Measurements from ENCODE around the gene WIPF3. TPM values are rescaled to one million over a fixed set of nuclear protein-coding genes. Genes with fewer than 3 reads are reported as not detected.

The WIPF3 gene
- total and polyA plus RNA-seq, 2 donors (not counting 1 experiment from before 2014, with no cell fraction given): not detected

- Mint-ChIP-seq H3K4me1 (no peaks in the 10 kb centered on the region), H3K9me3 (ENCODE audit: insufficient read depth) (no peaks in the 10 kb centered on the region), H3K27me3 (peaks cover 31% of the 10 kb centered on the region), H3K27ac (no peak overlapping the region), H3K4me3 (no peak overlapping the region)
- Histone ChIP-seq H3K4me1 (ENCODE audit: control insufficient read depth in 2 of 2, insufficient read depth in 2 of 2, low read length in 2 of 2) (no peaks in the 10 kb centered on the region), H3K79me2 (ENCODE audit: control insufficient read depth, insufficient read depth, low read length) (no peaks in the 10 kb centered on the region), H3K4me2 (replicated peaks; ENCODE audit: low read depth, low read length, poor library complexity, severe bottlenecking) (no peak overlapping the region), H3K27me3 (replicated peaks in 1 of 4; ENCODE audit: control extremely low read depth in 1 of 4, control insufficient read depth in 3 of 4, insufficient read depth in 4 of 4, low read length in 3 of 4) (peaks cover 0 to 7% (median 0%) of the 10 kb centered on the region in 4 experiments), H3K9ac (ENCODE audit: low read length) (no peak overlapping the region), H4K20me1 (ENCODE audit: control insufficient read depth, insufficient read depth, low read length, poor library complexity, severe bottlenecking) (no peaks in the 10 kb centered on the region), H3K9me3 (ENCODE audit: control extremely low read depth in 1 of 3, control insufficient read depth in 2 of 3, insufficient read depth in 1 of 3, low read length in 2 of 3) (no peaks in the 10 kb centered on the region), H3K27ac (ENCODE audit: low read length in 2 of 2) (no peak overlapping the region), H2AFZ (ENCODE audit: insufficient read depth, low read depth, low read length, poor library complexity, severe bottlenecking) (no peak overlapping the region), H3K4me3 (ENCODE audit: control extremely low read depth in 1 of 5, extremely low read depth in 1 of 5, insufficient read depth in 1 of 5, low read depth in 2 of 5, low read length in 4 of 5) (no peak overlapping the region), H3K36me3 (replicated peaks in 1 of 2; ENCODE audit: control extremely low read depth in 1 of 2, control insufficient read depth in 1 of 2, extremely low read depth in 1 of 2, insufficient read depth in 2 of 2, low read length in 1 of 2) (no peaks in the 10 kb centered on the region)
- intact Hi-C loops (cut with micrococcal nuclease): no loop called here
- DNase-seq (no peak), ATAC-seq (ENCODE audit: low read depth) (no peak)
- ChIA-PET CTCF (no interaction called here), POLR2A (no interaction called here)
- 80% methylated on average over 1 of the region's 3 CpGs for WGBS (ENCODE audit: insufficient coverage)
- no peak for TF ChIP-seq EZH2 (IDR thresholded peaks at IDR 0.05; ENCODE audit: borderline replicate concordance, insufficient read depth, low read depth, low read length, poor library complexity, severe bottlenecking)
- TF ChIP-seq CTCF (IDR thresholded peaks at IDR 0.05): no peak
These were observed 42.6 kb downstream of the WIPF3 start for GRCh38 chr7:29848941-29849340.

GRCh38 chr7:29851487-29851886 is 45.2 kb downstream of the WIPF3 start:
- no peak overlapping the region for H2AFZ ChIP-seq (ENCODE audit: insufficient read depth, low read depth, low read length, poor library complexity, severe bottlenecking)
- DNase-seq: no peak
- ChIA-PET POLR2A (no interaction called here), CTCF (no interaction called here)
- no peak for ATAC-seq (ENCODE audit: low read depth)
- H3K36me3 ChIP-seq (replicated peaks in 1 of 2; ENCODE audit: control extremely low read depth in 1 of 2, control insufficient read depth in 1 of 2, extremely low read depth in 1 of 2, insufficient read depth in 2 of 2, low read length in 1 of 2): no peaks in the 10 kb centered on the region
- H3K9me3 ChIP-seq (ENCODE audit: control extremely low read depth in 1 of 3, control insufficient read depth in 2 of 3, insufficient read depth in 1 of 3, low read length in 2 of 3): no peaks in the 10 kb centered on the region
- H3K4me3 Mint-ChIP-seq: no peak overlapping the region
- TF ChIP-seq EZH2 (IDR thresholded peaks at IDR 0.05; ENCODE audit: borderline replicate concordance, insufficient read depth, low read depth, low read length, poor library complexity, severe bottlenecking) (no peak), CTCF (IDR thresholded peaks at IDR 0.05) (no peak)
- H3K27me3 ChIP-seq (replicated peaks in 1 of 4; ENCODE audit: control extremely low read depth in 1 of 4, control insufficient read depth in 3 of 4, insufficient read depth in 4 of 4, low read length in 3 of 4): peaks cover 0 to 9% (median 0%) of the 10 kb centered on the region in 4 experiments
- no peaks in the 10 kb centered on the region for H3K79me2 ChIP-seq (ENCODE audit: control insufficient read depth, insufficient read depth, low read length)
- no peak overlapping the region for H3K27ac Mint-ChIP-seq
- no peak overlapping the region for H3K4me3 ChIP-seq (ENCODE audit: control extremely low read depth in 1 of 5, extremely low read depth in 1 of 5, insufficient read depth in 1 of 5, low read depth in 2 of 5, low read length in 4 of 5)
- intact Hi-C loops (cut with micrococcal nuclease): no loop called here
- no peaks in the 10 kb centered on the region for H3K9me3 Mint-ChIP-seq (ENCODE audit: insufficient read depth)
- no peaks in the 10 kb centered on the region for H3K4me1 ChIP-seq (ENCODE audit: control insufficient read depth in 2 of 2, insufficient read depth in 2 of 2, low read length in 2 of 2)
- H3K27me3 Mint-ChIP-seq: peaks cover 16% of the 10 kb centered on the region
- no peak overlapping the region for H3K9ac ChIP-seq (ENCODE audit: low read length)
- no peak overlapping the region for H3K27ac ChIP-seq (ENCODE audit: low read length in 2 of 2)
- H3K4me2 ChIP-seq (replicated peaks; ENCODE audit: low read depth, low read length, poor library complexity, severe bottlenecking): no peak overlapping the region
- H4K20me1 ChIP-seq (ENCODE audit: control insufficient read depth, insufficient read depth, low read length, poor library complexity, severe bottlenecking): no peaks in the 10 kb centered on the region
- H3K4me1 Mint-ChIP-seq: no peaks in the 10 kb centered on the region
- 95% methylated on average over 6 of the region's 7 CpGs for WGBS (ENCODE audit: insufficient coverage)
